DMS153 (cell line): Measurements from ENCODE around the gene ANO10.
"Not testable (repeated sequence)": the region's sequence is repeated elsewhere in the genome, so short reads cannot be mapped to it uniquely, and the experiment has no call there.

ENCODE experiments used
- DNase-seq: peaks from one replicate; lab custom pipeline; 2025; lab: John Stamatoyannopoulos, UW

ANO10 gene, protein sequence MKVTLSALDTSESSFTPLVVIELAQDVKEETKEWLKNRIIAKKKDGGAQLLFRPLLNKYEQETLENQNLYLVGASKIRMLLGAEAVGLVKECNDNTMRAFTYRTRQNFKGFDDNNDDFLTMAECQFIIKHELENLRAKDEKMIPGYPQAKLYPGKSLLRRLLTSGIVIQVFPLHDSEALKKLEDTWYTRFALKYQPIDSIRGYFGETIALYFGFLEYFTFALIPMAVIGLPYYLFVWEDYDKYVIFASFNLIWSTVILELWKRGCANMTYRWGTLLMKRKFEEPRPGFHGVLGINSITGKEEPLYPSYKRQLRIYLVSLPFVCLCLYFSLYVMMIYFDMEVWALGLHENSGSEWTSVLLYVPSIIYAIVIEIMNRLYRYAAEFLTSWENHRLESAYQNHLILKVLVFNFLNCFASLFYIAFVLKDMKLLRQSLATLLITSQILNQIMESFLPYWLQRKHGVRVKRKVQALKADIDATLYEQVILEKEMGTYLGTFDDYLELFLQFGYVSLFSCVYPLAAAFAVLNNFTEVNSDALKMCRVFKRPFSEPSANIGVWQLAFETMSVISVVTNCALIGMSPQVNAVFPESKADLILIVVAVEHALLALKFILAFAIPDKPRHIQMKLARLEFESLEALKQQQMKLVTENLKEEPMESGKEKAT

DNA sequence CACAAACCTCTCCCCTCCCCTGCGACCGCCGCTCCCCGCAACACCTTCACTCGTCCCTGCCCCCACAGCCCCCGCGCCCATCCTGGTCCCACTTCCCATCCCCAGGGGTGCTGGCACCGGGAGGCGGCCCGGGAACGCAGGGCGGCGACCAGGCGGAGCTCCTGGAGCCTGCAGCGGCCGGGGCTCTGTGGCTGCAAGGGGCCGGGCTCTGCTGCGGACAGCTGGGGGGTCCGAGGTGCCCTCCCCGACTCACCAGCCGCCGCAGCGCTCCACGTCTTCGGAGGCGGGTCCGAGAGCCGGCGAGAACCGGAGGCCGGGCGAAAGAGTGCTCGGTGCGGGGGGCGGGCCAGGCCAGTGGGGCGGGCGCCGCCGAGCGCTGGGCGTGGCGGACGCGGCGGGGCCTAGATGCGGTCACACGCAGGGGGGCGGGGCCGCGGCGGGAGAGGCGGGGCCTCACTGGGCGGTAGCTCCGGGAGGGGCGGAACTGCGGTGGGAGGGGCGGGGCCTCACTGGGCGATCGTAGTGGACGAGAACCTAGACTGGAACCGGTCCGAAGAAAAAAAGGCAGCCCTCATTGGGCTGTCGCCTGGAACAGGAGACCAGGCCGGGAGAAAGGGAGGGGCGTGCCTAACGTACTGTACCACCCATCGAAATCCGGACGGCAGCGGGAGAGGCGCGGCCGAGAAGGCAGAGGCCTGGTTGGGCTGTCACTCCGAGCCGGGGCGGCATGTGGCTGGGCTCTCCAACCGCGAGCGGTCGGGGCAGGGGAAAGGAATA is at the start of gene ANO10:
Gene ANO10 (minus strand): TSS at position 356 of the 777 bp plus-strand sequence. CDS start 16,159 bp downstream, outside the sequence.
- DNase-seq: peak; percentile 92

DNA sequence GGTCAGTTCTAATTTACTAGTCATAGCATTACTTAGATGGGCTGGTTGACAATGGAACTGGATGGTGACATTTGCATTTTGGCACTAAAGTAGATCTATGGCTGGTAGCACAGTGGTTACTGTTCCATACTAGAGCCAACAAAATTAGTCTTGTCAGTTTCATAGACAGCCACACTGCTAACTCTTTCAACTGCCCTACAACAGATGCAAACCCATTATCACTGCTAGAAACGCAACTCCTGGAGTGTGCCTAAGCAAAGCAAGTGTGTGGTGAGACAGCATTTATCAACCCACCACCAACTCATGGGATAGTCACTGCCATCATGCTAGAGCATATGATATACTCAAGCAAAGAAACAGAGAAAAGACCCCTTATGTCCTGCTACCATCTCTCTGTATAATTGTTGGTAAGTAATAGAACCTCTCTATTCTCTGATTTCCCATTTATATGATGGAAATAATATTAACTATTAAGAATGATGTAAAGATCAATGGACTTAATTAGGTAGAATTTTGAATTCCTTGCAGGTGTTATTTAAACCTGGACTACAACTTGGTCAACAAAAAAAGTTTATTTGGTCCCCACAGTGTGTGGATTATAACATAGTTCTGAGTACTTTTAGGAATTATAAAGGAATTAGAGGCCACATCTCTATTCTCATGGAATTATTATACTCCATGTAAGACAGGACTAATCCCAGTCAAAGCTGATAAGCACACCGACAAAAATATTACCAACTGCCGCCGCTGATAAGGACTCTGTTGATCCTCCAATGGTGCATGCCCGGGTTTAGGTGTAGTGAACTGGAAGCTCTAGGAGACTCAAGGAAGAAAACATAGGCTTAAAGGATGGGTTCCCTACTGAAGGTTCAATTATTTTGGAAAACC is 49.1 kb upstream of the ANO10 start:
- DNase-seq: no peak

DNA sequence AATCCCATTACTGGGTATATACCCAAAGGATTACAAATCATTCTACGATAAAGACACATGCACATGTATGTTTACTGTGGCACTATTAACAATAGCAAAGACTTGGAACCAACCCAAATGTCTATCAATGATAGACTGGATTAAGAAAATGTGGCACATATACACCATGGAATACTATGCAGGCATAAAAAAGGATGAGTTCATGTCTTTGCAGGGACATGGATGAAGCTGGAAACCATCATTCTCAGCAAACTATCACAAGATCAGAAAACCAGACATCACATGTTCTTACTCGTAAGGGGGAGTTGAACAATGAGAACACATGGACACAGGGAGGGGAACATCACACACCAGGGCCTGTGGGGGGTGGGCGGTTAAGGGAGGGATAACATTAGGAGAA is 43.2 kb upstream of the ANO10 start:
- DNase-seq: not testable (repeated sequence)

DNA sequence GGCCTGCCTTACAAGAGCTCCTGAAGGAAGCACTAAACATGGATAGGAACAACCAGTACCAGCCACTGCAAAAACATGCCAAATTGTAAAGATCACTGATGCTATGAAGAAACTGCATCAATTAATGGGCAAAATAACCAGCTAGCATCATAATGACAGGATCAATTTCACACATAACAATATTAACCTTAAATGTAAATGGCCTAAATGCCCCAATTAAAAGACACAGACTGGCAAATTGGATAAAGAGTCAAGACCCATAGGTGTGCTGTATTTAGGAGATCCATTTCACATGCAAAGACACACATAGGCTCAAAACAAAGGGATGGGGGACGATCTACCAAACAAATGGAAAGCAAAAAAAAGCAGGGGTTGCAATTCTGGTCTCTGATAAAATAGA is 39.6 kb upstream of the ANO10 start:
- not testable (repeated sequence) for DNase-seq

DNA sequence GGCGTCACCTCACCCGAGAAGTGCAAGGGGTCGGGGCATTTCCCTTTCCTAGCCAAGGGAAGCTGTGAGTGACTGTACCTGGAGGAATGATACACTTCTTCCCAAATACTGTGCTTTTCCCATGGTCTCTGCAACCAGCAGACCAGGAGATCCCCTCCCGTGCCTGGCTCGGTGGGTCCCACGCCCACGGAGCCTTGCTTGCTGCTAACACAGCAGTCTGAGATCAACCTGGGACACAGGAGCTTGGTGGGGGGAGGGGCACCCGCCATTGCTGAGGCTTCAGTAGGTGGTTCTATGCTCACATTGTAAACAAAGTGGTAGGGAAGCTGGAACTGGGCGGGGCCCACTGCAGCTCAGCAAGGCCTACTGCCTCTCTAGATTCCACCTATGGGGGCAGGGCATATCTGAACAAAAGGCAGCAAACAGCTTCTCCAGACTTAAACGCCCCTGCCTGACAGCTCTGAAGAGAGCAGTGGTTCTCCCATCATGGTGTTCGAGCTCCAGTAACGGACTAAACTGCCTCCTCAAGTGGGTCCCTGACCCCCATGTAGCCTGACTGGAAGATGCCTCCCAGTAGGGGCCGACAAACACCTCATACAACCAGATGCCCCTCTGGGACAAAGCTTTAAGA is 37.6 kb upstream of the ANO10 start:
- peak; percentile 4 for DNase-seq

DNA sequence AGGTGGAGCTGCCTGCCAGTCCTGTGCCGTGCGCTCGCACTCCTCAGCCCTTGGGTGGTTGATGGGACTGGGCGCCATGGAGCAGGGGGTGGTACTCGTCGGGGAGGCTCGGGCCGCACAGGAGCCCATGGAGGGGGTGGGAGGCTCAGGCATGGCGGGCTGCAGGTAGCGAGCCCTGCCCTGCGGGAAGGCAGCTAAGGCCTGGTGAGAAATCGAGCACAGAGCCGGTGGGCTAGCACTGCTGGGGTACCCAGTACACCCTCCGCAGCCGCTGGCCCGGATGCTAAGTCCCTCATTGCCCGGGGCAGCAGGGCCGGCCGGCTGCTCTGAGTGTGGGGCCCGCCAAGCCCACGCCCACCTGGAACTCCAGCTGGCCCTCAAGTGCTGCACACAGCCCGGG is 34.6 kb upstream of the ANO10 start:
- DNase-seq: not testable (repeated sequence)

DNA sequence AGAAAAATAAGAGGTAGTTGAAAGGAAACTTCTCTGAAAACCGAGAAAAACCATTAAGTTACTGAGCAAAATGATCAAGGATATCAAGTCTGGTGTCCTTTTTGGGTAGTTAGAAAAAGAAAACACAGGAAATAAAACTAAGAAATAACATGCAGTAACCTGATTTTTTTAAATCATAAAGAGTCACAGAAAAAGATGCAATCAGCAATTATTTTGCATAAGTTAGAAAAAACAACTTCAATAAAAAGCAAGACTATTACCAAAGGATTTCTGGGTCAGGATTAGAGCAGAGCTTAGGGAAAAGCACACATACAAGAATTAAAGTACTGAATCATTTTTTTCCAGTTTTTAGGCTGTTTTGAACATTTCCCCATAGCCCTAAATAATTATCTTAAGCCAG is 28.5 kb upstream of the ANO10 start:
- no peak for DNase-seq

DNA sequence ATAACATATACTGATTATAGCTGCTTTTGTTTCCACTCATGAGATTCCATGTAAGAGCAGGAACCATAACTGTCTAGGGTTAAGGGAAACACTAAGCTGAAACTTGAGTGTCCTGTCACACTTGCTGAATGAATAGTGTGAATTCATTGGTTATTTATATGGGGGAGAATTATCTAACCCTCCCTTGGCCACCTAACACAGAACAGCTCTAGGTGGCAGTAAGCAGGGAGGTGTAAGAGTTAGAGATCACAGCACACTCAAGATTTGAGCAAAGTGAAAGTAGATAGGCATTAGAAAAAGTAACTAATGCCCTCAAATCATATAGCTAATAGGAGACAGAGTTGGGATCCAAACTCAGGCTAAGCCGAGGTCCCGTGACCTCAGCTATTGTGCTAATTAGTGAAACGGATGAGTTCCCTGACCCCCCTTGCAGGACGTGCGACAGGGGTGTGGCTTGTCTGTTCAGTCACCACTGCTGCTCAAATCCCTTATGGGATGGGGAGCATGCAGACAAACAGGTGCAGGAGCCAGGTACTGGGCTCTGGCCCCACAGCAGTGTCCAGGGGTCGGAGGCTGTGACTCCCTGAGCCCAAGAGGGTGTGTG is 27.7 kb upstream of the ANO10 start:
- no peak for DNase-seq

DNA sequence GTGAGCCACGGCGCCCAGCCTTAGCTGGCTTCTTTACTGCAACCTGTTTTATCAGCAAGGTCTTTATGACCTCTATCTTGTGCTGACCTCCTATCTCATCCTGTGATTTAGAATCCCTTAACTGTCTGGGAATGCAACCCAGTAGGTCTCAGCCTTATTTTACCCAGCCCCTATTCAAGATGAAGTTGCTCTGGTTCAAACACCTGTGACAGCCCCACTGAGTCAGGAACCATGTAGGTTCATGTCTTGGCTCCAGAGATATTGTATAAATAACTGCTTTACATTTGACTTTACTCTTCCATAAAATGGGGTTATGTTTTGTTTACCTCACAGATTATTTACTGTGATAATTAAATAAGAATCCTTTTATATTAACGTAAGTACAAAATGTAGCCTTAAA is 27.1 kb upstream of the ANO10 start:
- no peak for DNase-seq

DNA sequence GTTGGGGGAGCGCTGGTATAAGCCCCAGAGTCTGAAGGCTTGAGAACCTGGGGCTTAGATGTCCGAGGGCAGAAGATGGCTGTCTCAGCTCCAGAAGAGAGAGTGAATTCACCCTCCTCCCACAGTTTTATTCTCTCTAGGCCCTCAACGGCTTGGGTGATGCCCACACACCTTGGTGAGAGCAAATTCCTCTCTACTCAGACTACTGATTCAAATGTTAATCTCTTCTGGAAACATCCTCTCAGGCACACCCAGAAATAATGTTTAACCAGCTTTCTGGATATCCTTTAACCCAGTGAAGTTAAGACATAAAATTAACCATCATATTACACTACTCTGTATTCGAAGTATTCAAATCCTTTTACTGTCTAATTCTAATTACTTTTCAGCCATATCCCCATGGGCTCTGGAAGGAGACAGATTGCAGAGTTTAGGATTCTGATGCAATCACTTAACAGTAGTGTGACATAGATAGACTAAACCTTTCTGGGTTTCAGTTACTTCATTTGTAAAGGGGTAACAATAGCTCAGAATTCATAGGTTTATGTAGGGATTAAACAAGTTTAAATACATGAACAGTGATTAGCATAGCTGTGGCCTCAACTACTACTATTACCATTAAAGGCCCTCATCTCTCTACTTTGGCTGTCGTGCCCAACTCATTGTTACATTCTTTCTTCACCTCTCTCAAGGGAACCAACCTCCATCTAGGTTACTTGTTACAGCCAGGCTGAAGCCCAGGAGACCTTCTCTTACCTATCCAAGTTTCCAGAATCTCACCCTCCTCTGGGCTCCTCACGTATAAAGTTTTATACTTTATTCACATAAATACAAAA is 25.7 kb upstream of the ANO10 start:
- no peak for DNase-seq

DNA sequence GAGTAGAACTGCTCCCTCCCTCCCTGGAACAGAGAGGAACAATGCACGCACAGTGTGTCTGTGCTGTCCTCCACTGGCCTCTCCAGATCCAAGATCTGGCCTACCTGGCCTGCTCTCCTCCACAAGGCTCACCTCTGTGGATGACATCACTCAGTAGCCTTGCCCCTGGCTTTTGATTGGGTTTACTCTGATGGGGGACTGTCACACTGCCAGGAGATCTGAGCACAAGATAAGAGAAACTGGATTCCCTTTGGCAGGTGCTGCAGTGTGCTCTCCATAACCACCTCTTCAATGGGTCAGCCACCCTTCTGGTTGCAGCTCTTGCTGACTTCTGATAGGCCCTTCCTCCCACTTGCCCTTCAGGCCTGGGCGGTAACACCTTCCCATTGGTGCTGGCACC is 22.6 kb upstream of the ANO10 start:
- no peak for DNase-seq

DNA sequence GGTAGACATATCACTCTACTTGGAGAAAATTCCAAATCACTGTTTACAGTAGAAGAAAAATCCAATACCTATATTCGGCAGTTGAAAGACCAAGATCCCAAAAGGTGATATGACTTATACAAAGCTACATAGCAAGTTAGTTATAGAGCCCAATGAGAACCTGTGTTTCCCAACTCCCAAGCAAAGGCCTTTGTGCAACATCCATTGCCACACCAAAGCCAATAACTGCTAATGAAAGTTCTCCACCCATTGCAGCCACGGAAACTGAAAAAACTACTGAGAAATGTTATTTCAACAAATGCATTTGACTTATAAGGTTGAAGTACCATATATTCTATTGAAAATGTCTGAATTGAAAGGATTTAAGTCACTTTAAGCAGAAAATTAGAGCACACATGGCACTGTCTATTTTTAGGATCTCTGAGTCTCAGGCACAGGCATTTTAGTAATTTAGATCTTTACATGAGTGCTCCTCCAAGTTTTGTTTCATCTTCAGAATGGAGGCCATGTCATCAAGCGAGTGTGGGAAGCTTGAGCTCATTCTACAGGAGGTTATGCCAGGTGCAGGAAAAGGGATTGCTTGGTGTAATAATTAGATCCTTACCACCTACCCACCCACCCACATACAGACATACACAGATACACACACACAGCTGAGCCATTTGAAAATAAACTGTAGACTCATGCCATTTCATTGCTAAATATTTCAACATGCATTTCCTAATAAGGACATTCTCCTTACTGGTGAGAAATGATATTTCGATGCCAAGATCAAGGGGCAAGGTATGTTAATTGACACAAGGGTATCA is 19.7 kb upstream of the ANO10 start:
- DNase-seq: no peak

DNA sequence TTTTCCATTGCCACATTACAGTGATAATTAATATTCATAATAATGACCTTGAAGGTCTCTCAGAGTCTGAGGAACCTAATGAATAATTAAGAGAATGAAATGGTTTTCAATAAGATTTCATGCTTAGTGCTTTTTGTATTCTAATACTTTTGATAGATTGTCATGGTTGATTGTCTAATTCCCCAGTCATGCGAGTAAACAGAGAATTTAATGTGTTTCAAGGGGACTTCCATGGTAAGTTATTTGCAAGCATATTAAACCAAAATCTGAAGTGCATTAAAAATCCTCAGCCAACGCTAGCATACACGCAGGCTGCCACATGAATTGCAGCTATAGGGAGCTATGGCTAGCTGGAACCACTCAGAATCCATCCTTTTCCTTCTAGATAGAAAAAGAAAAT is 18.9 kb upstream of the ANO10 start:
- DNase-seq: no peak

DNA sequence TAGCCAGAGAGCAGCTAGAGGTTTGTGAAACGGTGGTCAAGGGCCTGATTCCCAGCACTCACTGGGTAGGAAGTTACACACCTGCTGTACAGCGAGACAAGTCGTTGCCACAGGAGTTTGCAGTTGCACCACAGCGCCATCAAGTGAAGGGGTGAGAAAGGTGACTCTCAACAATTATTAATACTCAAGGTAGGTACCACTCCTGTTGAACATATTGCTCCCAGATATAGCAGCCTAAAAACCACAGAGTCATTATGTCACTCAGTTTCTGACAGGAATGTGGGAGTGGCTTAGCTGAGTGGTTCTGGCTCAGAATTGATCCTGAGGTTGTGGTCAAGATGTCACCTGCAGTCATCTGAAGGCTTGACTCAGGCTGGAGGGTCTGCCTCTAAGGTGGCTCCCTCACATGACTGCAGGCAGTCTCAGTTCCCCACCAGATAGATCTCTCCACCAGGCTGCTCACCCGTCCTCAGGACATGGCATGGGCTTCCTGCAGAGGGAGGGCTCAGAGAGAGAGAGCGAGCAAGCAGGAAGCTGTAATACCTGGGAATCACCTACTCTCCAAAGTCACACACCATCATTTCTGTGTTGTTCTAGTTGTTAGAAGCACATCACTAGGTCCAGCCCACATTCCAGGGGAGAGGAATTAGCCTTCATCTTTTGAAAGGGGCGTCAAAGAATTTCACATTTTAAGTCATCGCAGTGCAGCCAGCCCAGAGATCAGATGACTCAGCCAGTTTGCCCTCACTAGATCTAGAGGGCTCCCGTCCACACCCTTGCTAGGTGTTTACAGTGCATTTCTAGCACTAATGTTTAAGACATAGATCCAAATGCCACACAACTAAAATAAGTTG is 17.0 kb upstream of the ANO10 start:
- DNase-seq: no peak

DNA sequence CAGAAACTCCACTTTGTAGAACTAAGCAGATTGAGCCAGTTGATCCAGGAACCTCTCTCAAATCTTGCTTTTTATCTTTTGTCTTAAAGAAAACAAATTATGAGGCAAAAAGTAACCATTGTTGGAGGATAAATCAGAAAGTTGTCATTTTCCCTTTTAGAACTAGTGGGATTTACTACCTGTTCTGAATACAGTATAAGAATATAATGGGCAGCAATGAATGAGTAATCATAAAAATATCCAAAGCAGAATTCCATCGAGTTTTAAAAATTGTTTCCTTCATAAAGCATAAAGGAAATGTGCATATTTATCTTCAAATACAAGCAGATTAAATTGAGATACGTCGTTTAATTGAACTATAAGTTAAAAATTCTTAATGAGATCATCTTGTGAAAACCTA is 15.9 kb upstream of the ANO10 start:
- DNase-seq: no peak

DNA sequence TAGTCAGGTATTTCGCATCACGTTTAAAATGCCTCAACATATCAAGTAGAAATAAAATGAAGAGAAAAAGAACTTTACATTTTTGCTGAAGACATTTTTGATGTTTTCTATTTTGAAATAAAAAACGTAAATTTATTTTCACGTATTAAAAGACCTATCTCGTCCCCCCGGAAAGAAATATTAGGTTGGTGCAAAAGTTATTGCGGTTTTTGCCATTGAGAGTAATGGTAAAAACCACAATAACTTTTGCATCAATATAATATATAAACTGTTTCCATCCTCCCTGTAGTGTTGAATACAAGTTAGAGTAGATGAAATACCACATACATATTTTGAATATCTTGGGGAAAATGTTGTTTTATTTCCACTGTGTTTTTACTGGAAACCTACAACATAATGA is 11.2 kb upstream of the ANO10 start:
- no peak for DNase-seq

DNA sequence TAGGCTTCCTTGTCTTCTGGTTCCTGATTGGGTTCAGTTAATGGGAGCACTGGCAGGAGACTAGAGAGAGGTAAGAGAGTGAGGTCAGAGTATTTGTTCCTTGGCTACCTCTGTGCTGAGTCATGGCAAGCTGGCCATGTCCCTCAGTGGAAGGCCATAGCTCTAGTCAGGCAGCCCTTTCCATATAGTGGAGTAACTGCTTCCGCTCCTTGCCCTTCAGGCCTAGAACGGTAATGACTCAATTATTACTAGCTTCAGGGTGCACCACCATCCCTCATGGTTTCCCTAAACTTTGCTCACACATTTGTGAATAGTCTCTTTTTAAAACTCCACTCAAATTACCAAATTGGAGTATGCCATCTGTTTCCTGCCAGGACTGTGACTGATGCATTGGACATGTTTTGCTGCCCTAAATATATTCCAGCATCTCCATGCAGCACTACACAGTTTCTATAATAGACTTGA is 10.5 kb upstream of the ANO10 start:
- no peak for DNase-seq

DNA sequence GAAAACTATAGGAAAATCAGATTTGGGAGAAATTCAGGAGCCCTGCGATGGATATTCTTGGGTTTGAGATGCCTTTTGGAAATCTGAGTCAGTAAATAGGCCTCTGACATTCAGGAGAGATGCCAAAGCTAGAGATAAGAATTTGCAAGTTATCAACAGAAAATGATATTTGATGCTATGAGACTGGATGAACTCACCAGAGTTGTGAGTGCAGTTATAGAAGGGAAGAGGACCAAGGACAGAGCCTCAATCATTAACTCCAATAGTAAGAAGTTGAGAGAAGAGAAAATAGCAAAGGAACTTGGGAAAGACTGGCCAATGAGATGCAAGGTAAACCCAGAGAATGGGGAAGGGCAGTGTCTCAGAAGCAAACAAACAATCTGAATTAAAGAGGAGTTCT is 7.9 kb upstream of the ANO10 start:
- no peak for DNase-seq
